ENCODE results near the gene ZNF691.
"Not testable (repeated sequence)": the region's sequence is repeated elsewhere in the genome, so short reads cannot be mapped to it uniquely, and the experiment has no call there.

ZNF691 gene

GRCh38 chr1:42832641-42833240 lies 13.7 kb upstream of the ZNF691 start:
- no peak for DNase-seq (ENCODE audit: low spot score)

GRCh38 chr1:42833981-42834380 lies 12.4 kb upstream of the ZNF691 start:
- DNase-seq (ENCODE audit: low spot score): no peak

- DNase-seq (ENCODE audit: low spot score): no peak
Observed at GRCh38 chr1:42834803-42835202, 11.6 kb upstream of the ZNF691 start.

GRCh38 chr1:42835422-42835821 lies 11.0 kb upstream of the ZNF691 start:
- no peak for DNase-seq (ENCODE audit: low spot score)

GRCh38 chr1:42837709-42838108 lies 8.7 kb upstream of the ZNF691 start:
- DNase-seq (ENCODE audit: low spot score): no peak

- no peak for DNase-seq (ENCODE audit: low spot score)
Observed at GRCh38 chr1:42838482-42839190, 7.8 kb upstream of the ZNF691 start.

GRCh38 chr1:42841010-42841409 lies 5.4 kb upstream of the ZNF691 start:
- no peak for DNase-seq (ENCODE audit: low spot score)

GRCh38 chr1:42841440-42842147 lies 4.8 kb upstream of the ZNF691 start:
- DNase-seq (ENCODE audit: low spot score): no peak

GRCh38 chr1:42844592-42845140 lies 1.7 kb upstream of the ZNF691 start:
- DNase-seq (ENCODE audit: low spot score): peak; percentile 17

GRCh38 chr1:42845193-42845592 lies 1.2 kb upstream of the ZNF691 start:
- DNase-seq (ENCODE audit: low spot score): no peak

GRCh38 chr1:42845866-42846256 lies 552 bp upstream of the ZNF691 start:
- DNase-seq (ENCODE audit: low spot score): no peak

GRCh38 chr1:42847111-42847595 lies 740 bp downstream of the ZNF691 start:
- no peak for DNase-seq (ENCODE audit: low spot score)

GRCh38 chr1:42847721-42848460 lies 1.5 kb downstream of the ZNF691 start:
- DNase-seq (ENCODE audit: low spot score): no peak

GRCh38 chr1:42848823-42849537 lies 2.6 kb downstream of the ZNF691 start:
- no peak for DNase-seq (ENCODE audit: low spot score)

- DNase-seq (ENCODE audit: low spot score): no peak
Observed at GRCh38 chr1:42849944-42850343, 3.5 kb downstream of the ZNF691 start.

- no peak for DNase-seq (ENCODE audit: low spot score)
Observed at GRCh38 chr1:42851420-42851819, 5.0 kb downstream of the ZNF691 start.

GRCh38 chr1:42851960-42852607 lies 5.7 kb downstream of the ZNF691 start:
- no peak for DNase-seq (ENCODE audit: low spot score)

GRCh38 chr1:42852608-42852980 lies 6.2 kb downstream of the ZNF691 start:
- peak; percentile 30 for DNase-seq (ENCODE audit: low spot score)

- DNase-seq (ENCODE audit: low spot score): no peak
Observed at GRCh38 chr1:42853116-42853884, 6.9 kb downstream of the ZNF691 start.

- DNase-seq (ENCODE audit: low spot score): not testable (repeated sequence)
Observed at GRCh38 chr1:42856554-42856953, 10.1 kb downstream of the ZNF691 start.
